ENCODE measurements around the gene ATP8A2.

DNA sequence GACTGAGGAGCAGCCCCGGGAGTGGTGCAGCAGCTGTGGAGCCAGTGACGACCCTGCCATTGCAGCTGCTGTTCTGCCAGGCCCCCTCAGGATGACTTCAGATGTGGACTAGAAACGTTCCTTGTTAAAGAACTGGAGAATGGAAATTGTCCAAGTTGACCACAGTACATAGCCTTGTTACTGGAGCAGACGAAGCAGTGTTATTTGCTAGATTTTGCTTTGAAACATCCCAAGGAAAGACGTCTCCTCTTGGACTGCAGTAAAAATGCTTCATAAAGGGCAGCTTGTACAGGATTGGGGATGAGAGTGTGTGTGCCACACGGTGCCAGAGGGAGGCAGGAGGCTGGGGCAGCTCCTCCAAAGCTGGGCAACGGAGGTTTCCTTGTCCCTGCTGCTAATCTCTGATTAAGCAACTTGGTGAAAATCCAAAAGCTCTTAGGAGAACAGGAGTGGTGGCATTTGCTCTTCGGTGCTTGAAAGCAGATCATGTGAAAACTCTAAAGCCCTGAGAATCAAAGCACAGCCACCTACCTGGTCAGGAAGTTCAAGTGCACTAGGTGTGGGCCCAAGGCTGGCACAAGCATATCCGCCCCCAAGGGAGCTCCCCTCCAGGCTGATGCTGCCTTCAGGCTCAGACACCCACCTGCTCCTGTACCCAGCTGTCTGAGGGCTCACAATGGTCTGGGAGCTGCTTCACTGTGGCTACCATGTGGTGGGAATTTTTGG lies 645.6 kb downstream of the ATP8A2 start:
- TF ChIP-seq, protein P1, sequence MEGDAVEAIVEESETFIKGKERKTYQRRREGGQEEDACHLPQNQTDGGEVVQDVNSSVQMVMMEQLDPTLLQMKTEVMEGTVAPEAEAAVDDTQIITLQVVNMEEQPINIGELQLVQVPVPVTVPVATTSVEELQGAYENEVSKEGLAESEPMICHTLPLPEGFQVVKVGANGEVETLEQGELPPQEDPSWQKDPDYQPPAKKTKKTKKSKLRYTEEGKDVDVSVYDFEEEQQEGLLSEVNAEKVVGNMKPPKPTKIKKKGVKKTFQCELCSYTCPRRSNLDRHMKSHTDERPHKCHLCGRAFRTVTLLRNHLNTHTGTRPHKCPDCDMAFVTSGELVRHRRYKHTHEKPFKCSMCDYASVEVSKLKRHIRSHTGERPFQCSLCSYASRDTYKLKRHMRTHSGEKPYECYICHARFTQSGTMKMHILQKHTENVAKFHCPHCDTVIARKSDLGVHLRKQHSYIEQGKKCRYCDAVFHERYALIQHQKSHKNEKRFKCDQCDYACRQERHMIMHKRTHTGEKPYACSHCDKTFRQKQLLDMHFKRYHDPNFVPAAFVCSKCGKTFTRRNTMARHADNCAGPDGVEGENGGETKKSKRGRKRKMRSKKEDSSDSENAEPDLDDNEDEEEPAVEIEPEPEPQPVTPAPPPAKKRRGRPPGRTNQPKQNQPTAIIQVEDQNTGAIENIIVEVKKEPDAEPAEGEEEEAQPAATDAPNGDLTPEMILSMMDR (IDR thresholded peaks at IDR 0.05), result no peak
- no peak for TF ChIP-seq POLR2AphosphoS5 (IDR thresholded peaks at IDR 0.05)
- TF ChIP-seq POLR2A (IDR thresholded peaks at IDR 0.05), result no peak
